HPDE6-E6E7 (cell line): ENCODE results near the gene IL13RA1.
"Not testable (repeated sequence)": the region's sequence is repeated elsewhere in the genome, so short reads cannot be mapped to it uniquely, and the experiment has no call there.

Experiments used
- DNase-seq: peaks from one replicate; pipeline ENCODE4 v3.0.0; 2011; ENCODE audit warnings: missing footprints; ENCODE audit errors: extremely low spot score

IL13RA1 gene

GRCh38 chrX:118726887-118727685, at the start of gene IL13RA1:
Gene IL13RA1, plus strand, starts transcription at chrX:118727606. Its CDS starts 33 bp downstream, at chrX:118727639.
- peak; percentile 61 for DNase-seq

DNA sequence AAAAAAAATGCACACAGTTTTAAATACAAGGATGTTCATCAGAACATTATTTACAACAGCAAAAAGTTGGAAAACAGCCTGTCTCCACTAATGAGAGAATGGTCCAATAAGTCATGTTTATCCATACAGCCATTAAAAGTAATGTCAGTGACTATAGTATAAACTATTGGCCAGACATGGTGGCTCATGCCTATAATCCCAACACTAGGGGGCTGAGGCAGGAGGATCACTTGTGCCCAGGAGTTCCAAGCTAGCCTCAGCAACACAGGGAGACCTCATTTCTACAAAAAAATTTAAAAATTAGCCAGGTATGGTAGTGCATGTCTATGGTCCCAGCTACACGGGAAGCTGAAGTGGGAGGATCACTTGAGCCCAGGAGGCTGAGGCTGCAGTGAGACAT, 48.1 kb upstream of the IL13RA1 start:
- no peak for DNase-seq

- DNase-seq = no peak
Observed at GRCh38 chrX:118682258-118683014, 45.0 kb upstream of the IL13RA1 start.

- DNase-seq = no peak
Observed at GRCh38 chrX:118685393-118685792, 42.0 kb upstream of the IL13RA1 start.

DNA sequence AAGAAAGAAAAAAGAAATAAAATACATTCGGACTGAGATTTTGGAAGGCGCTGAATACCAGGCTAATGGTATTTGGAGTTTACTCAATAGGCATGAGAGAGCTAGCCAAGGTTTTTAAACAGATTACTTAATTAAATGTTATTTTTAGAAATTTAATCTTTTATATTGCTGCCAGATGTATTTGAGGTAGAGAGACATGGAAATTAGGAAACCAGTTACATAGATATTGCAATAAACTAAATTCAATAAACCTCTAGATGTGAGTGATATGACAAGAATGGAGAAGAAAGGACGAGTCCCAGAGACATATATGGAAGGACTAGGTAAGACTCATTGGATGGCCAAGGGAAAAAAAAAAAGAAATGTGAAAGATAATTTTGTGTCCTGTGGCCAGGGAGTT, 38.5 kb upstream of the IL13RA1 start:
- DNase-seq = no peak

DNA sequence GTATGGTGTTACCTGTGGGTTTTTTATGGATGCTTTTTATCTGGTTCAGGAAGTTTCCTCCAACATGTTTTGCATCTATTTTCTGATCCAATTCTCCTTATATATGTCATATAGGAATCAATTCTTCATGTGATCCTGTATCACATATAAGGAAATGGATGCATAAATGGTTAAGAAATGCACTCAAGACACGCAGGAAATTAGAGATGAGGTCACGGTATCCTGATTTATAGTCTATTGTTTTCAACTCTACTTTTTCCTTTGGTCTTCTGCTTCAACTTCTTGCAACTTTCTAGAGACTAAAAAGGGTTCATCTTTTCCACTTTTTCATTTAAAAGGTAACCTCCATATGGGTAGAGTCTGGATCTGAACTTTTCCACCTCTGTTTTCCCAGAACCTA, 33.6 kb upstream of the IL13RA1 start:
- DNase-seq = no peak

GRCh38 chrX:118694638-118695037, 32.8 kb upstream of the IL13RA1 start:
- no peak for DNase-seq

GRCh38 chrX:118698516-118699170, 28.8 kb upstream of the IL13RA1 start:
- DNase-seq = no peak

GRCh38 chrX:118702741-118703140, 24.7 kb upstream of the IL13RA1 start:
- DNase-seq = no peak

- DNase-seq = no peak
Observed at GRCh38 chrX:118706681-118707080, 20.7 kb upstream of the IL13RA1 start.

DNA sequence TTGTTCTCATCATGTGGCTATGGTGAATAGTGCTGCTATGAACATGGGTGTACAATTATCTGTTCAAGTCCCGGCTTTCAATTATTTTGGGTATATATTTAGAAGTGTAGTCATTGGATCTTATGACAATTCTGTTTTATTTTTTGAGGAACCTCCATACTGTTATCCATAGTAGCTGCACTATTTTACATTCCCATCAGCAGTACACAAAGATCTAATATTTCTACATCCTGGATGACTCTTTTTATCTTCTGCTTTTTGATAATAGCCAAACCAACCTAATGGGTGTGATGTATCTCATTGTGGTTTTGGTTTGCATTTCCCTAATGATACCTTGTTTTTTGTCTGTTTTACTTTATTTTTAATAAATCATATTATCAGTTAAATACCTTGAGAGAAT, 12.9 kb upstream of the IL13RA1 start:
- DNase-seq = no peak

- not testable (repeated sequence) for DNase-seq
Observed at GRCh38 chrX:118715917-118716316, 11.5 kb upstream of the IL13RA1 start.

DNA sequence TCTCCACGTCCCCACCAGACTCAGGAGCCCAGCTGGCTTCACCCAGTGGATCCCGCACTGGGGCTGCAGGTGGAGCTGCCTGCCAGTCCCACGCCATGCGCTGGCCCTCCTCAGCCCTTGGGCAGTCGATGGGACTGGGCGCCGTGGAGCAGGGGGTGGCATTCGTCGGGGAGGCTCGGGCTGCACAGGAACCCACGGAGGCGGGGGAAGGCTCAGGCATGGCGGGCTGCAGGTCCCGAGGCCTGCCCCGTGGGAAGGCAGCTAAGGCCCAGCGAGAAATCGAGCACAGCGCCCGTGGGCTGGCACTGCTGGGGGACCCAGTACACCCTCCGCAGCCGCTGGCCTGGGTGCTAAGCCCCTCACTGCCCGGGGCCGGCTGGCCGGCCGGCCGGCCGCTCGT, 10.6 kb upstream of the IL13RA1 start:
- not testable (repeated sequence) for DNase-seq

DNA sequence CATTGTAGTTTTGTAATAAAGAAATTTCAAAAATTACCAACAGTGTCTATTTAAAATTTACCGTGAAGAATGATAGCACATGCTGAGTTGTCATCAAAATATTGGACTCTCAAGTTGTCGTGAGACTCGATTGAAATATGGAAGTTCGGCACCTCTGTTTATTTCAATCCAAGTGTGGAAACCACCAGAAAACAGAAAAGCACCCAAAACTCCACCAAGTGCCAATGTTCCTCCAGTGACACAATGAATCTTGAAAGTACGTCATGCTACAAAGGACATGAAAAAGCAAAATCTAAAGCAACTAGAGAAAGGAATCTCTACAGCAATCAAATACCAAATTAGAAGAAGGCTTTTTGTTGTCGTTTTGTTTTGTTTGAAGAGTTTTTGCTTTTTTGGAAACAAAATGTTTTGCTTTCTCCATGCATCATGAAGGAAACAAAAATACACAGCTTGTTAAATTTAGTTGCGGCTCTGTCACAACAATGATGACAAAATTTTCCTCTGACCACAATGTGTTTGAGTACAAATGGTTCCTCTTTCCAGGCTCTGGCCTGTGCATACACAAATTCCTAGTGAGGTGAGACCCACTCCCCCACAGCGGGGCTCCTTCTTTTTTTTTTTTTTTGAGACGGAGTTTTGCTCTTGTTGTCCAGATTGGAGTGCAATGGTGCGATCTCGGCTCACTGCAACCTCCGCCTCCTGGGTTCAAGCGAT, 9.6 kb upstream of the IL13RA1 start:
- no peak for DNase-seq

DNA sequence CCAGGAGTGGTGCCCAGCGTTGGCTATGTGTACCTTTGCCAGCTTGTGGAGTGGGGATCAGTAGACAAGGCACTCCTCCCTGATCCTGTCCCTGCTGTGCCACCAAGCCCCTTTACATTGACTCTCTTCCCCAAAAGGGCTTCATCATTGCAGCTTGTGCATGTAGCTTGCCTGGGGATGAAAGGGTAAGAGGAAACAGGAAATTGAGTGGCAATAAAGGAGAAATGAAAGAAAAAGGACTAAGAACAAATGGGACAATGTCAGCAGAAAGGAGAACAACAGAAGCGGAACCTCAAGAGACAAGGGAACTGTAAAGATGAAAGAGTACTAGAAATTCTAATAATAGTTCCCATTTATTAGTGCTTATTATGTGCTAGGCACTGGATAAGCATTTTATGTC, 8.7 kb upstream of the IL13RA1 start:
- DNase-seq = no peak

DNA sequence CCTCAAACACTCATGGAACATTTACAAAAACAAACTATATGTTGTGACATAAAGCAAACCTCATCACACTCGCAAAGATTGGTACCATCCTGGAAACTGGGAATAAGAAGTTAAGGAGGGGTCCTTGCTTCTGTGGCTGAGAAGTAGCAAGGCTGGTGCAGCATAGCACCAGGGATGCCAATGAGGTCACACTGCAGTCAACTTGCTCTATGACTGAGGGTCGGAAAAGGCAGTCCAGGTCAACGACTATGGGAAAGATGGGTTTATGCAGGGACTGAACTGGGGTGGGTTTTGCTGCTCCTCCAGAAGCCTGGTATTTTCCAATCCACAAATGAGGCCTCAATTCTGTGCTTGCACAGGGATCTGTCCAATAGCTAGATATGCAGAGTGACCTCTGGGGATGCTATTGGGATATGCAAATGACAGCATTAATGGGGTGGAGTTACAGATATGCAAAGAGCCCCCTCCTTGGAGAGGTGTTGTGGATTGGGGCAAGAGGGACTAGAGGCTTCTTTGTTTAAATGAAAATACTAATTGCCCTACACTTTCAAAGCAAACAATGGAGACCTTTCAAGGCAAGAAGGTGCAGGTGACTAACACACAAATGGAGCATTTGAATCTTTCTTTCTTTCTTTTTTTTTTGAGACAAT, 7.2 kb upstream of the IL13RA1 start:
- no peak for DNase-seq

GRCh38 chrX:118723376-118723775, 4.0 kb upstream of the IL13RA1 start:
- DNase-seq = no peak

DNA sequence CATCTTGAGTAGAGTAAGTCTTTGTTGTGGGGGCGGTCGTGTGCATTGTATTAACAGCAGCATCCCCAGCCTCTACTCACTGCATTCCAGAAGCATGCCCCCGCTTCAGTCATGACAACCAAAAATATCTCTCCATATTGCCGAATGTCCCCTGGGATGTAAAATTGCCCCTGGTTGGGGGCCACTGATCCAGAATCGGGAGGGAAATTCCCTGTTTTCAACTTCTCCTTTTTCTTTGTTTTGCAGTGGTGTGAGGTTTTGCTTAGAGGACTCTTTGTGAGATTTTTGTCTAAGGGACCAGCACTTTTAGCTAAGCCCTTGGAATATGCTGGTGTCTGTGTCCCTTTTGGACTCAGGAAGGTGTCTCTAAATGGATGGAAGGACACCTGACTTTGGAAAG, 3.0 kb upstream of the IL13RA1 start:
- DNase-seq = no peak

GRCh38 chrX:118724775-118725174, 2.6 kb upstream of the IL13RA1 start:
- DNase-seq = no peak

DNA sequence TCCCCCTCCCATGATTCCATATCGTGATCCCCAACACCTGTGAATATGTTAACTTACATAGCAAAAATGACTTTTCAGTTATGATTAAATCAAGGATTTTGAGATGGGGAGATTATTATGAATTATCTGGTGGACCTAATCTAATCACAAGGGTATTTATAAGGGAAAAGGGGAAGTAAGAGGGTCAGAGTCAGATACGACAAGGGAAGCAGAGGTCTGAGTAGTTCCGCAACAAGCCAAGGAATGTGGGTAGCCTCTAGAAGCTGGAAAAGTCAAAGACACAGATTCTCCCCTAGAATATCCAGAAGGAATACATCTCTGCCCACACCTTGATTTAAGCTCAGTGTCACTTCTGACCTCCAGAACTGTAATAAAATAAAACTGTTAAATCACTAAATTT, 1.0 kb upstream of the IL13RA1 start:
- DNase-seq = no peak

DNA sequence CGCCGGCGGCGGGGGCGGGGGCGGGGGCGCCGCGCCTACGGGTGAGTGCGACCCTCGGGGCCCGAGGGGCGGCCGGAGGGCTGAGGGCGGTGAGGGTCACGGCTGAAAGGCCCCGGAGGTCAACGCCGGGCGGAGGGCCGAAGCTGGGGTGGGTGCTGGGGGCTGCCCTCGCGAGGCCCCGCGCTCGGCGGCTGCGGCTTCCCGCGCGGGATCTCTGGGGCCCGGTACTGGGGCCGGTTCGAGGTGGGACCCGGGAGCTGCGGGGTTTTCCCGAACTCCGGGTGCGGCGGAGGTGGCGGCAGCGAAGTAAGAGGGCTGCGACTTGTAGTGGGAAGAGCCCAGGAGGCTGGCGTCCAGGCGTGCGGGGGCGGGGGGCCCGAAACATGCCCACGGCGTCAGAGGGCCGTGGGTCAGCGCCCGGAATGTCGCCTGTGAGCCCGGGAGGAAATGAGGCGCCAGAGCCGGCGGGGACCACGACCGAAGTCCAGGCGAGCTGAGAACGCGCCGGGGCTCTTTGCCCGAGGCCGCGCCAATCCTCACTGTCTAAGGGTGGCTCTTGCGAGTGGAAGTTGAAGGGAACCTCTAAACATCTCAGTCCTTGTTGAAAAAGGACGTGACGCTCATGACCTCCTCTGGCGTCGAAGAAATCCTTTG, 407 bp downstream of the IL13RA1 start:
- DNase-seq = no peak
